HG03103 (cell line): Measurements from ENCODE around the gene UCK1.

Experiments
- ATAC-seq: cut with Tn5 transposase; IDR thresholded peaks from one replicate; pipeline ENCODE4 v1.9.1; 2021; ENCODE audit warnings: low read depth; ENCODE audit not compliant: unreplicated experiment

UCK1 gene

DNA sequence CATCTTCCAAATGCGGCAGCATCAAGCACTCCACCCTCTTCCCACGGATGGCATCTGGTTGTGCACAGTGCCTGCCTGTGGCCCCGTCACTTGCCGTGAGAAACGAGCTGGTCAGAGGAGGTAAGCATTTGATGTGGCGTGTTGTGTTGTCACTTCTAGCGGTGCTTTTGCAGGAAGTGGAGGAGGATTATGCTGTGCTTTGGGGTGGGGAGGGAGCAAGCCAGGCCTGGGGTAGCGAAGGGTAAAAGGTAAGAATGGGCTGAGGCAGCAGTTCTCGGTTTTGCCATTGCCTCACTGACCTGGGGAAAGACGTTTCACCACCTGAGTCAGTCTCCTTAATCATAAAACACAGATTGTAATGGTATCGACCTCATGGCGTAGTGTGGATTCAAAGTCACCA, 30.7 kb downstream of the UCK1 start:
- no peak for ATAC-seq

GRCh38 chr9:131499254-131499767, 31.8 kb downstream of the UCK1 start:
- ATAC-seq, result no peak

DNA sequence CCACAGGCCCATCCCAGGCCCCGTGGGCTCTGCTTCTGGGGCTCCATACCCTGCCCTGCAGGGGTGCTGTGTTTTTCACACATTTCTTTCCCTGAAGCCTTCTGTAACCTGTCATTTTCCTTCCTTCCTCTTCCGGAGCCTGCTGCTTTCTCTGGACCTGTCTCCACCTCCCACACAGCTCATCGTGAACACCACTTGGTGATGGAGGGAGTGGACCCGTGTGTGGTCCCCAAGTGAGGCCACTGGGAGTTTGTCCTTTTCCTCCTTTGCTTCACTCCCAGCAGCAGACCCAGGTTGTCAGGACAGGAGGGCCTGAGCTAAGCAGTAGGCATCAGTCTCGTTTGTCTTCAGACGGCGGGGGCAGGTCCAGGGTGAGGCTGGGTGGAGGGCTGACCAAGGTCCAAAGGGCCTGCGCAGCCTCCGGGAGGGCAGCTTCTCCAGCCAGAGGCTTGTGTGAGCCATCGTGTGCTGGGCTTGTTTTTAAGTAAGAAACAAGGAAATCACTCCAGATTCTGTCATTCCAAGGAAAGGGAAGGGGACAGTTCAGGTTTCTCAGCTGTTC, 34.1 kb downstream of the UCK1 start:
- no peak for ATAC-seq

DNA sequence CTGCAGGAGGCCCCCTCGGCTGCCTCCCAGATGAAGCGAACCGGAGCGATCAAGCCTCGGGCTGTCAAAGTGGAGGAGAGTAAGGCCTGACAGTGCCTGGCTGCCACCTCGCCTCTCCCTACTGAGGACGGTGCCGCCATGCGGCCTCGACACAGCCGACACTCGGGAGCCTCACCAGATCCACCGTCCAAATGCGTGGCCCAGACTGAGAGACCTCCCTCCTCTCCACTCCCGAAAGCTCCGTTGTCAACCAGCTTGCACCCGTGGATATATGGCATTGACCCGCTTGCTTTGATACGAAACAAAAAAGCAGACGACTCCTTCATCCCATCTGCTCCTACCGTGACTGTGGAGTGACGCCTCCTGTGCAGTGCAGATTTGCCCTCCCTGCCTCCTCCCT, 35.3 kb downstream of the UCK1 start:
- no peak for ATAC-seq

DNA sequence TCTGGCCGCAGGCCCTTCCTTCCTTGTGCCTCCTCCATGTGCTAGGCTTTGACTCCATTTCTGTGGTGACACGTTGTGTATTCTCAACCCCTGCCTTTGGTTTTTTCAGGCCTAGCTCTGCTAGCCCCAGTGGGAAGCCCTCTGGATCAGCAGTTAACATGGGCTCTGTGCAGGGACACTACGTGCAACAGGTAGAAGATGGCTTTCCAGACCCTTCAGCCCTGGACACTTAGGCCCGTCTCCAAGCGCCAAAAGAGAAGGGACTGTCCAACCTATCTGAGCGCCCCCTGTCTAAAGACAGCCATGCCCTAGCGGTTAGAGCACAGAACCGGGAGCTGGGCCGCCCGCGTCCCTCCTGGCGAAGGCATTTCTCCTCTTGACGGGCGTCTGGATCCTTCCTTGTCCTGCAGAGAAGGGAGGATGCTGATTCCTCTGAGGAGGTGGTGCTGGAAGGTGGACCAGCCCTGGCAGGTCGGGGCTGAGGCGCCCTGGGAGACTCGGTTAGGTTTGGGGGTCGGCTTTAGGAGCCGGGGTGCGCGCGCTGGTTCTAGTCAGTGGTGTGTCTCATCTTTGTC, 36.7 kb downstream of the UCK1 start:
- ATAC-seq, result no peak

GRCh38 chr9:131492070-131492469, 39.0 kb downstream of the UCK1 start:
- ATAC-seq, result no peak

DNA sequence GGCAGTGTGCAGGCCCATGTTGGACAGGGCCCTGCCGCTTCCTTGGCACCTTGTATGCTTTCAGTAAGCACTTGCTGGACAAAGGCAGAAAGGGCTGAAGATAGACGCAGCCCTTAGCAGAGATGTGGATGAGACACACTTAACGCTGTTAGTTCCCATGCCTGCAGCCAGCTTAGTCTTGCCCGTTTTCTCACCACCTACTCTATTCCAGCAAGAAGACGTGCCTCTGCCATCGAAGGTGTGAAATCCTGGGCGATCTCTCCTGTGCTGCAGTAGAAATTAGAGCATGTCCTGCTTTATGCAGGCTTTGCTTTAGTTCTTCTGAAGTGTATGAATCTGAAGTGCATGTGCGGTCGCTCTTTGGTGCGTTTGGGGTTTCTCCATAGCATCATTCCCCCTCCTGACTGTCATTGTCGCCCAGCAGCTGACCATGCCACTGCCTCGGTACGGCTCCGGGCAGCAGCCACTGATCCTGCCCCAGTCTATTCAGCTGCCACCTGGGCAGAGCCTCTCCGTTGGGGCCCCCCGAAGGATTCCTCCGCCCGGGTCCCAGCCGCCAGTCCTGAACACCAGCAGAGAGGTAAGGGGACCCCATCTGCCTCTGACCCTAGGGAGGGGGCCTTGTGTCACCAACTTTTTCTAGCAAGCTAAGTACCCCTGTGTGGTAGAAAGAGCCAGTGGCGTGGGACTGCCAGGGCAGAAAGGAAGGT, 39.9 kb downstream of the UCK1 start:
- ATAC-seq, result no peak

DNA sequence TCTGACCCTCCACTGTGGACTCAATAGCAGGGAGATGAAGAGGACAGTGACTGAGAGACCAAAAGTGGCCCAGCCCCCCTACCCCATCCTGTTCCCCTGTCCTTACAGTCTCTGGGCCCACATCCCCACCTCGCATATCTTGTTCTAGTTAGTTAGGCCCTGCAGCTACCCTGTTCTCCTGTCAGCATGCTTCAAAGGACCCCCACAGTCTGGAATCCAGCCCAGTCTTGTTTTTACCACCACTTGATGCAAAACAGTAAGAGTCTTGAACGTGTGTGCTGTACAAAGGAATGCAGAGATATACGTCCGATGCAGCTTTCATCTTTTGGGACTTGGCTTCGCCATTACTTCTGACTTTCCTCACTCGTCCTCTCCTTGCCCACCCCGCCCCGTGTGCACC, 40.5 kb downstream of the UCK1 start:
- ATAC-seq, result no peak

DNA sequence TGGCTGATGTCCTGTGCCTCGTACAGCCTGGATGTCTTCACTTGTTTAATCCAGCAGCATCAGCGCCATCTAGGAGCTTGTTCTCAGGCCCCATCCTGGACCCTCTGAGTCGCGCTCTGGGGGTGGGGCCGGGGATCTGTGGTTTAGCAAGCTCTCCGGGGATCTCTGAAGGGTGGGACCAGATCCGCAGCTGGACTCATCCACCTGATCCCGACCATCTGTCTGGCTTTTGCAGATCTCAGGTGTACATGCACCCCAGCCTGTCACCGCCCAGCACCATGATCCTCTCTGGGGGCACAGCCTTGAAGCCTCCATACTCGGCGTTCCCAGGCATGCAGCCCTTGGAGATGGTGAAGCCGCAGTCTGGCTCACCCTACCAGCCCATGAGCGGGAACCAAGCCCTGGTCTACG, 43.4 kb downstream of the UCK1 start:
- ATAC-seq, result no peak

- no peak for ATAC-seq
These were observed 44.1 kb downstream of the UCK1 start for GRCh38 chr9:131487001-131487400.

DNA sequence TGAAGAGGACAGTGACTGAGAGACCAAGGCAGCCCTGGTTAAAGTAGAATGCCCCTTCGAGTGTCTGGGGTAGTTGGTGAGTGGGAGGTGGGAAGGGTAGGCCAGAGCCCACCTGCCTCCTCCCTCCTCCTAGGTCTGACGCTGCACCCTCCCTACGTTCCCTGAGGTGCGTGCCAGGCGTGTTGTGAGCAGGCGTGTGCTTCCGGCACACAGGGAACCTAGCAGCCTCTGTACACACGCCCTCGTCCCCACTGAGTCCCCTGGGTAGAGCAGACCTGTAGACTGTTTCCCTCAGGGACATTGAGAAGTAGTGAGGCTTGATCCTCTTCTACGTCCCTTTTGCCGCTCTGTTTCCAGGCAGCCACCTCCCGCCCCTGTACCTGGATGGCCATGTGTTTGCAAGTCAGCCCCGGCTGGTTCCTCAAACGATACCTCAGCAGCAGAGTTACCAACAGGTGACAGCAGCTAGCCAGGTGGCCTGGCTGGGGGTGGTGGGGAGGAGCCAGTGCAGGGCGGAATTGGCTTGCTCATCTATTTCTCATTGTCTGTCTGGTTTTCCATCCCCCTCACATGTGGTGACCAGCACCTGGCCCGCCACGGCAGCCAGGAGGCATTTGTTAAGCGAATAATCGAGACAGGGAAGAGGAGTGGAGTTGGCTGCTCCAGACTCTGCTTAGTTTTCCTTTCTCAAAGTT, 45.2 kb downstream of the UCK1 start:
- no peak for ATAC-seq

GRCh38 chr9:131485206-131485605, 45.9 kb downstream of the UCK1 start:
- ATAC-seq, result no peak

DNA sequence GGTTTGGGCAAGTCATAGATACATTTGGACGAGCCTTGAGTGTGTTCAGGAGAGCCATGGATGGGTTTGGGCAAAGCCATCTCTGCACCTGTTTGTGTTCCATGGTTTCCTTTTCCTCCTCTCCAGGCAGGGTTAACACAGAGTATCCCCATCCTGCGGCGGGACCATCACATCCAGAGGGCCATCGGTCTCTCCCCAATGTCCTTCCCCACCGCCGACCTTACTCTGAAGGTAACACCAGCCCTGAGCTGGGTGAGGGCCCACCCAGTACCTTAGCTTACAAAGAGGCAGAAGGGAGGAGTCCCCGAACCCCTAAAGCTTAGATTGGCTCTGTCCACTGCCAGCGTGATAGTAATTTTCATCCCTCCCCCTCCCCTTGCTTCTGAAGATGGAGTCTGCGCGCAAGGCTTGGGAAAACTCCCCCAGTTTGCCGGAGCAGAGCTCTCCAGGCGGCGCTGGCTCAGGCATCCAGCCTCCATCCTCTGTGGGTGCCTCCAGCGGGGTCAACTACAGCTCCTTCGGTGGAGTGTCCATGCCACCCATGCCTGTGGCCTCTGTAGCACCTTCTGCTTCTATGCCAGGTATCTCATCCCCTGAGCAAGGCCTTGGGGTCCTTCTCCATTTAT, 46.4 kb downstream of the UCK1 start:
- no peak for ATAC-seq

- no peak for ATAC-seq
These were observed 47.0 kb downstream of the UCK1 start for GRCh38 chr9:131484051-131484445.

DNA sequence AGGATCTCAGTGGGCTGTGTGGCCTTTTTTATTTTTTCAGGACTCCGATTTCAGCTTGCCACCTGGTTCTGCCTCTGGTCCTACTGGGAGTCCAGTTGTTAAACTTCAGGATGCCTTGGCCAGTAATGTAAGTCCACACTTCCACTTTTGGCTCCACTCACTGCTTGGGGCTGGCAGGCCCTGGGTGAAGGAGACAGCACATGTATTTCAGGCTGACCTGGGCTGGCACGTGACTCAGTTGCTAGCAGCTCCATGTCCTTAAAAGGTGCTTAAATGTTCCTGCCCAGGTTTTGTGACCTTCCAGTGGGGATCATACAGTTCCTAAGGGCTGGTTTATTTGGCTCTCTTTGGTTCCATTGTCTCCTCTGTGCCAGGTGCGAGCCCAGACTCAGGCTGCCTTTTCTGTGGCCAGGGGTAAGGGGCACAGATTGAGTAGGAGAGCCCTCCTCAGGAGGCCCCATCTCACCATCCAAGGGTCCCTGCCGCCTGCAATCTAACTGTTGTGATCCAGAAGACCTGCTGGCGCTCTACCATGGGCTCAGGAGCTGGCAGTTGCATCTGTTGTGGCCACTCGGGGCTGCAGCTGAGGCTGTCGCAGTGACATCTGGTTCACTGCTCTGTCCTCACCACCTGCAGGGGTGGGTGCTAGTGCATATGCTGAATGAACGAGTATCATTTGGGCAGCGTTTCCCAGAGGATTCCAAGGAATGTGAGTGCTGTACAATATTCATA, 47.6 kb downstream of the UCK1 start:
- no peak for ATAC-seq

GRCh38 chr9:131482343-131483006, 48.6 kb downstream of the UCK1 start:
- ATAC-seq, result no peak

- no peak for ATAC-seq
These were observed 49.4 kb downstream of the UCK1 start for GRCh38 chr9:131481441-131482342.

GRCh38 chr9:131480258-131480657, 50.8 kb downstream of the UCK1 start:
- ATAC-seq, result no peak

DNA sequence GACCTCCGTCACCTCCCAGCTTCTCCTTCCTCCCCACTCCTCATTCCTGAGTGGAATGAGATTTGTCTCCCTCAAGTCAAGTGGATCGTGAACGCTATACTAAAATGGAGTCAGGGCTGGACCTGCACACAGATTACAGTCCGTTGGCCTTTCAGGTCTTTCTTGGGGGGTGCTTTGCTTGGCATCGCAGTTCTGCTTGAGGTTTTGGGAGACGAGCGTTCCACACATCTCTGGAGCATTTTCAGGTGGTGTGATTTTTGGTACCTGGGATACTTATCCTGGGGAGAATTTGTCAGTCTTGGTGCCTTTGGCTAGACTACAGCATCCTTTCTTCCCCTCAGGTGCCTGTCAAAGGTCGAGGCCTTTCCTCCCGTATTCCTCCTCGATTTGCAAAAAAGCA, 52.2 kb downstream of the UCK1 start:
- ATAC-seq, result no peak
